Smooth muscle cell of the brain vasculature (primary cell): ENCODE measurements around the gene SURF4.
"Not testable (repeated sequence)": the region's sequence is repeated elsewhere in the genome, so short reads cannot be mapped to it uniquely, and the experiment has no call there.

ENCODE experiments used
- DNase-seq: peaks from one replicate; pipeline ENCODE4 v3.0.0-alpha.2; 2012; ENCODE audit warnings: low read depth, low spot score

Gene SURF4

DNA sequence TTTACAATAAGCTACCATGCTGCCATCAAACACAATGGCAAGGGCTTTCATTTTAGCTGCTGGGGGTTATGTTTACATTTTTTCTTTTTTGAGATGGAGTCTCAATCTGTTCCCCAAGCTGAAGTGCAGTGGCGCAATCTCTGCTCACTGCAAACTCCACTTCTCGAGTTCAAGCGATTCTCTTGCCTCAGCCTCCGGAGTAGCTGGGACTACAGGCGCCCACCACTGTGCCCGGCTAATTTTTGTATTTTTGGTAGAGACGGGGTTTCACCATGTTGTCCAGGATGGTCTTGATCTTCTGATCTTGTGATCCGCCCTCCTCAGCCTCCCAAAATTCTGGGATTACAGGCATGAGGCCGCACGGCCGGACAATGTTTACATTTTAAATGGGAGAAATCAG is 41.0 kb downstream of the SURF4 start:
- DNase-seq, result not testable (repeated sequence)

DNA sequence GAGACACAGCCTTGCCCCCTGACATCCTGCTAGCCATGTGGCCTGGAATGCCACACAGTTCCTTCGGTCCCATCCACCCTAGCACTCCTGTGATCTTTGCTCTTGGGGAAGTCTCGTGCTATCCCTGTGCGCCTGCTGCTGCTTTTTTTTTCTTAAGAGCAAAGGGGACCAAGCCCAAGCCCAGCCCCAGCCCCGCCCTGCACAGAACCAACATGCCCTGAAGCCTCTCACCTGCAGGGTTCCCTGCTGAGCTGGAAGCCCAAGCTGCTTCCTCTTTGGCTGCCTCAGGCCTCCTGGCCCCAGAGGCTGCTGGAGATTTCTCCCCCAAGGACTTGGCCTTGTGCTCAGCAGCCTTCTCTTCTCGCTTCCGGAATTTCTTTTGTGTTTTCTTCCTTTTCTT is 41.7 kb downstream of the SURF4 start:
- DNase-seq, result no peak

DNA sequence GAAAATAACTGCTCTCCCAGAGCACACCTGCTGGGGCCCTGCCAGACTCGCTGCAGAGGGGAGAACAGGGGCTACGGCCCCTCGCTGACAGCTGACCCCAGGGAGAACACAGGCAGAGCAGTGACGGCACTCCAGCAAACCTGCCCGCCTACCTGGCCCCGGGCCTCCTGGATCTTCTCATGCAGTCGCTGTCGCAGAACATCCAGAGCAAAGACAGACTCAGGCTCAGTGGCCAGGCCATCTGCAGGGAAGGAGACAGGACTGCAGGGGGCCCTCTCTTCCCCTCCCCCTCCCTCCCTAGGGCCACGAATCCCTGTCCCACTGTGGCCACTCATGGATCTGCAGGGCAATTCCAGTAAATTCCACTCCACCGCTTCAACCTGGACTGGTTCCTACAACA is 42.3 kb downstream of the SURF4 start:
- no peak for DNase-seq

DNA sequence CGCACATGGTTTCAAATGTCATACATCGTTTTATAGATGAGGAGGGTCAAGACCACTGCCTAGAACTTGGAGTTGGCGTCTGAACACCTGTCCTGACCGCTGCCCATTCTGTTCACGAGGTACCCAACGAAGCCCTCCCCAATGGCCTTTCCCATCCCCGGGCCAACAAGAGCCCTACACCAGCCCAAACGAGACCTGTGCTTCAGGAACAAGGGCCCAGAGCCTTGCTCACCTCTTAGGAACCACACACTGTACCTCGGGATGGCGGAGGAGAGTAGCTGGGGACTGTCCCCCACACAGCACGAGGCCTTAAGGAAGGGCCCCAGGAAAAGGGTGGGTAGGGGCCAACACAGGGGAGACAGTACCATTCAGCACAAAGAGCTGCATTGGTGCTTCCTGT is 42.8 kb downstream of the SURF4 start:
- DNase-seq, result no peak

DNA sequence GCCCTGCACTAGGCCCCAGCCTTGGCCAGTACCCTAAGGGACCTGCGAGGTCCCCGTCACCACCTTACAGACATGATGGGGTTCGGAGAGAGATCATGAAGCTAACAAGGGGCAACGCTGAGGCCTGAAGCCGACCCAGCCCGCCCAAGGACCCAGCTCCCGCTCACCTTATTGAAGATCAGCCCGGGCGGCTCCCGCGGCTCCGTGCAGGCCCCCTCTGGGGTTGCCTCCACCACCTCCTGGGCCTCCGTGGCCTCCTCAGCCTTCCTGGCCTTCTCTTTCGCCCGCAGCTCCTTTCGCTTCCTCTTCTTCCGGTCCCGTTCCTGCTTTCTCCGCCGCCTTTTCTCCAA is 43.5 kb downstream of the SURF4 start:
- DNase-seq, result no peak

DNA sequence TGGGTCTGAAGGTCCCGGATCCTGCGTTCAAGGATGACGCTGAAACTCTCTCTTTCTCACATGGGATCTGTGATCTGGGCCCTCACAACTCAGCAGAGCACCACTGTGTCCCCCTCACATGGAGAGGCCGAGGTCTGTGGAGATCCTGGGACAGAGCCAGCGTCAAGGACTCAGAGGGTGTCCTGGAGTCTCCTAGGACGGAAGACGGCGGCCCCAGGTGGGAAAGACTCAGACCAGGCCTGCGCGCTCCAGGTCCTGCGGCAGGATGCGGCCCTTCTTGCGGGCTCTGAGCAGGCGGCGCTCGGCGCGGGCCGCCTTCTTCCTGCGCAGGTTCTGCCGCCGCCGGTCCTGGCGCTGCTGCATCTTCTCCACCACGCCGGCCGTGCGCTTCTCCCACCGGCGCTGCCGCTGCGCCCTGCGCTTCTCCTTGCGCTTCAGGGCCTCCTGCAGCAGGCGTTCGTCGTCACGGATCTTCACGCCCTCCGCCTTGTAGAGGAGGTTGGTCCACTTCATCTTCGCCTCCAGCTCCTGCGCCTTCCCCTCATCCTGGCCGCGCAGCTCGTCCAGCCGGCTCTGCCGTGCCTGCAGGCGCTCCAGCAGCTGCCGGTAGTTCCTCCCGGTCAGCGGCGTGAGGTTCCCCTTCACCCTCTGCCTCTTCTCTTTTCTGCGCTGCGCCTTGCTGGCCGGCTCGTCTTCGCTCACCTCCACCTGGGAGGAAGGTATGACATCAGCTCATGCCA is 44.0 kb downstream of the SURF4 start:
- no peak for DNase-seq

DNA sequence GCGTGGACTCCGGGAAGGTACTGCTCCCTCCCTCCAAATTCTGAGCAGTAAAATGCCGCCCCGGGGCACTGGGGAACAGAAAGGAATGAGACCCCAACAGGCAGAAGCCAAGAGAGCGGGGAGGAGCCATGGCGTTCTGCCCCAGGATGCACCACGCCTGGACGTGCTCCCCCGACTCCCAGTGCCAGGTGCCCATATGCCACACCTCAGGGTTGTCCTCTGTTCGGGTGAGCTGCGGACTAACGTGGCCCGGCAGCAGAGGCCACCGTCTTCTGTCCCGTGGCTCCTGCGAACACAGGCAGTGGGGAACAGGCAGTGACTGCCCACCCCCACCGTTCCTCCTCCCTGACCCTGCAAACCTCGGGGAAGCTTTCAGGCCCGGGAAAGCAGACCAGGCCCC is 44.6 kb downstream of the SURF4 start:
- no peak for DNase-seq

DNA sequence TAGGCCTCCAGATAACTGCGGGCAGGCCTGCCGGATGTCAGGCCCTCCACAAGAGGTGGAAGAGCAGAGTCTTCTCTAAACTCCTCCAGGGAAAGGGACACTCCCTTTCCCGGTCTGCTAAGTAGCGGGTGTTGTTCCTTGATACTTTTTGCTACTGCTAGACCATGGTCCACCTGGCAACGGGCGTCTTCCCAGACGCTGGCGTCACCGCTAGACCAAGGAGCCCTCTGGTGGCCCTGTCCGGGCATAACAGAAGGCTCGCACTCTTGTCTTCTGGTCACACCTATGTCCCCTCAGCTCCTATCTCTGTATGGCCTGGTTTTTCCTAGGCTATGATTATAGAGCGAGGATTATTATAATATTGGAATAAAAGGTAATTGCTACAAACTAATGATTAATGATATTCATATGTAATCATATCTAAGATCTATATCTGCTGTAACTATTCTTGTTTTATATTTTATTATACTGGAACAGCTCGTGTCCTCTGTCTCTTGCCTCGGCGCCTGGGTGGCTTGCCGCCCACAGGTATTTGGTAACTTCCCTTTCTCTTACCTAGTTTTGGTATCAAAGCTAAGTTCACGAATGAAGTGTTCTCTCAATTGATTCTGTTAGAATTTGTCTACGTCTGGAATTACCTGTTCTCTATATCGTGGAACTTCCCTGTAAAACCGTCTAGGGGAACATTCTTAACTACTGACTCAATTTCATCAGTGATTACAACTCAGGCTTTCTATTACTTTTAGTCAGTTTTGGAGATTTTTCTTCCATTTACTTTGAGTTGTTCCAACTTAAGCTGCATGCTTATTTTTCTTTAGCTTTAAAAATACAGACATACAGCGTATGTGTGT is 46.3 kb downstream of the SURF4 start:
- not testable (repeated sequence) for DNase-seq

DNA sequence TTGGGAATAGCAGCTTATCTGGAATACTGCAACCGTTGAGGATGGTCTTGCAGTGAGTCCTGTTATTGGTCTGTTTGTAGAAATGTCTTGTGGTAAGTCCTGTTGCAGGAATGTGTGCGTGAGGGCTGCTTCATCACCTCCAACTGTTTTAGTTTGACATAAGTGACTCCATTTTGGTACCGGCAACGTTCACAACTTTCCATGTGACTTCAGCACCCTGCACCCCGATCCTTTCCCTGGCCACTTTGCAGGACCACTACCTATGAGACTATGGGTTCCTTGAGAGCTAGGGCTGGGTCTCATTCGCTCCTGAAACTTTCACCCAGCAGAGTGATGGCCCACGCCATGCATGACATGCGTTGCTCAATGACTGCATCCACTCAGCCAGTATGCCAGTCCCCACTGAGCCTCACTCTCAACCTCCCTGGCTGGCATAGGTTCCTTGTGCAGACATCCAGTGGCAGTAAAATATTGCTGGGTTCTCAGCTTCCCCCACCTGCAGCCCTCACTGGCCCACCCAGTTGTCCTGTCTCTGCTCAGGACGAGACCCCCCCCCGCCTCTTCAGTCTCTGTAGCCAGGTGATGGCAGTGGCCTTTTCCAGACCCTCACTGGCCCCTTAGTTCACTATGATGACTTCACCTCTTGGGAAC is 47.9 kb downstream of the SURF4 start:
- no peak for DNase-seq

DNA sequence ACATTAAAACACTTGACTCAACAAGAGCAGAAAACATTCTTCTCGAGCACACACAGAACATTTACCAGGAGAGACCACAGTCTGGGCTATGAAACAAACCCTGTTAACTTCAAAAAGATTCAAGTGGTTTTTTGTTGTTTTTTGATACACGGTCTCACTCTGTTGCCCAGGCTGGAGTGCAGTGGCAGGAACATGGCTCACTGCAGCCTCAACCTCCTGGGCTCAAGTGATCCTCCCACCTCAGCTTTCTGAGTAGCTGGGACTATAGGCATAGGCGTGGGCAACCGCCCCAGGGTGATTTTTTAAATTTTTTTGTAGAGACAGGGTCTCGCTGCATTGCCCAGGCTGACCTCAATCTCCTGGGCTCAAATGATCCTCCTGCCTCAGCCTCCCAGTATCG is 48.8 kb downstream of the SURF4 start:
- DNase-seq, result not testable (repeated sequence)

DNA sequence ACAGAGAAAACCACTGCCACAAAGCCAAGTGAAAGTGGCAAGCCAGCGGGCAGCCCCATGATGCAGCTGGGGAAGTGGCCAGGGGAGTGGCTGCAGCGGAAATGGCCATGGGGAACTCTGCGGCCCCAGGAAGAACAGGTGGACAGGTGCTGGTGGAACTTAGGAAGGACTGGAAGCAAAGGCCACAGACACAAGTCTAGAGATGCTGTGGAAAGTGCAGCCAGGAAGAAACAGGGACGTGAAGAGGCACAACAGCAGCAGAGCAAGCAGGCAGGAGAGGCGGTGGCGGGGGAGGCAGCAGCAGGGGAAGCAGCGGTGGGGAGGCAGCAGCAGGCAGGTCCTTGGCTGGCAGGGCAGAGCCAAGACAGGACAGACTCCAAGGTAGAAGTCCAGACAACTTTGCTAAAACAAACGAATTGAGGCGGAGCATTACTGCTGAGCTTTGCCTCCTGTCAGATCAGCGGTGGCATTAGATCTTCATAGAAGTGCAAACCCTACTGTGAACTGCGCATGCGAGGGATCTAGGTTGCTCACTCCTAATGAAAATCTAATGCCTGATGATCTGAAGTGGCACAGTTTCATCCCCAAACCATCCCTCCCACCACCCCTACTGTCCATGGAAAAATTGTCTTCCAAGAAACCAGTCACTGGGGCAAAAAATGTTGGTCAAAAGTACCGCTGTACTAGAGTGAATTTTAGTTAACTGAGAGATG is 51.7 kb downstream of the SURF4 start:
- DNase-seq, result no peak

DNA sequence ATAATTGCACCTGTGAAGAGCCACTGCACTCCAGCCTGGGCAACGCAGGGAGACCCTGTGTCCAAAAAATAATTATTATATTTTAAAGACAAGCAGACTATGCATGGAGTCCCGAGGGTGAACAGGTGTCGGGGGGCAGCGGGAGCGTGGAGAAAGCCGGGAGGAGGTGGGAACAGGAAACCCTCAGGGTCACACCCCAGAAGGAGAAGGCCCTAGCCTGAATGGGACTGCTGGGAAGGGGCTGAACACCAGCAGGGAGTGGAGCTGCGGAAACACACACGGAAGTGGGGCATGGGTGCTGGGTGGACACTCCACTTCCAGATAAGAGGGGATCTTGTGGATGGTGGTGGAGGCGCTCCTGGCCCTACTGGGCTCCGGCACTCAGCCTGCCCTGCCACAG is 52.6 kb downstream of the SURF4 start:
- no peak for DNase-seq

DNA sequence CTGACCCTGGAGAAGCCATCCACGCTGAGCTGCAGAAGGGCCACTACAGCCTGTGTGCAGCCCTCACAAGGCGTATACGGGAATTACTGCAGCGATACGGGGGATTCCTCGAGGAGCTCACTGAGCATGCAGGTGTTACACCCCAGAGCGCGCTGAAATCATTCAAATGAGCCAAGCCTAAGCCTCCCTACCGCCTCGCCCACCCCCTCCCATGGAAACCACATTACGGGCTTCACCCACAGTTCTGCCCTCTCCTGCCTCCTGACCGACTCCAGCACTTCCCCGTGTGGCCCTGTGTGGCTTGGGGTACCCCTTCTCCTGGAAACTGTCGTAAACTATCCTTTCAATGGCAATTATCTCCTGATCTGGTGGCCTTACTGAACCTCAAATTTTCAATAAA is 53.2 kb downstream of the SURF4 start:
- no peak for DNase-seq

DNA sequence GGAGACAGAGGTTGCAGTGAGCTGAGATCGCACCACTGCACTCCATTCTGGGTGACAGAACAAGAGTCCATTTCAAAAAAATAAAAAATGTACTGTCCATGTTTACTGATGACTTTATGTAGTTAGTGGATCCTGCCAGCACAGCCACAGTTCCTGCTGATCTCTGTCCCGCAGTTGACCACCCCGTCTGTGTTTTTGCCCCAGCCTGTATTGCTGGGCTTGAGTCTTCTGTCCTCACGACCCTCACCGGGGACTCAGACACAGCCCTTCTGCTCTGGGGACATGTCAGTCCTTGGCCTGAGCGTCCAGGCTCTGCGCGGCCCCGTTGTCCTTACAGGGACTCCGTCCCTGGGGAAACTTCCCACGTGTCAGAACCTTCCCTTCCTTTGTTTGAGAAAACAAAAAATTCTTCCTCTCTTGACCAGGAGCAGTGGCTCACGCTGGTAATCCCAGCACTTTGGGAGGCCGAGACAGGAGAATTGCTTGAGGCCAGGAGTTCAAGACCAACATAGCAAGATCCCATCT is 54.4 kb downstream of the SURF4 start:
- DNase-seq, result no peak

DNA sequence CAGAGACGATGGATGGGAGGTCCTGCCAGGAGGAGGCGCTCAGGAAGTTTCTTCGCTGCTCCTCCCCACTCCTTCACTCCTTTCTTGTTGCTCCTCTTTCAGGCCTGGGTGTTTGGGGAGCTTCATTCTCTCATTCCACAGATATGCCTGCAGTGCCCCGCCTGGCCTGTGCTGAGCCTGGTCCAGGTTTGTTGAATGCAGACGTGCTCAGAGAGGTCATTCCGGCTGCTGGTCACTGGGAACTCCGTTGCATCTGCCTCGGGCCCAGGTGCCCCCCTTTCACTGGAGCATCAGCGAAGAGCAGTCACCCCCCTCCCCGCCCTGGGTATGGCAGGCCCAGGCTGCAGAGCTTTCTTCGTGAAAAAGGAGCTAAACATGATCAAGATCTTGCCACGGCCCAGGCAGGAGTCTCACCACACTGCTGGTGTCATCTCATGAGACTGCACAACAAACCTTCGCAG is 55.4 kb downstream of the SURF4 start:
- DNase-seq, result no peak

DNA sequence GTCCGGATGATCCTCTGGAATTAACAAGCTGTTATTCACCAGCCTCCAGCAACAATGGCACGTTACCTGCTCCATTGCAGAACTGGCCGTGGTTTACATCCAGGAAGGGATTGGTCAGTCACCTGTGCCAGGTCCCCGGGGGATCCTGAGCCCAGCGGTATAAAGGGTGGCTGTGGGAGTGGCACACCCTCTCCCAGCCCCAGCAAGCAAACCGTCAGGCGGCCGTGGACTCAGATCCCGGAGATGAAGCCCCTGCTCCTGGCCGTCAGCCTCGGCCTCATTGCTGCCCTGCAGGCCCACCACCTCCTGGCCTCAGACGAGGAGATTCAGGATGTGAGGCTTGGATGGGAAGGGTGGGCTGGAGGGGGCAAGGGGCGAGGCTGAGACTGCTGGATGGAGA is 58.3 kb downstream of the SURF4 start:
- DNase-seq, result not testable (repeated sequence)

DNA sequence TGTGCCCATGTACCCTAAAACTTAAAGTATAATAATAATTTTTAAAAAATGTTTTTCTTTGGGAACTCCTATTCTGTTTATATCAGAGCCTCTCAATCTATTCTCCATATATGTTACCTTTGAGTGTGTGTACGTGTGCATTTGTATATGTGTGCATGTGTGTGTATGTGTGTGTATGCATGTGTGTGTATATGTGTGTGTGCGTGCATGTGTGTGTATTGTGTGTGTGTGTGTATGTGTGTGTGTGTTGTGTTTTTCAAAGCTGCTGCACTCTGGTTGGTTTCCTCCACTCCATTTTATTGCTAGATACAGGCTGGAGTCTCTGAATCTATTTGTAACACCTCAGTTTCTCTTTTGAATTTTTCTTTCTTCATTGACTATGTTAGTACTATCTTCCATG is 59.9 kb downstream of the SURF4 start:
- no peak for DNase-seq
